IPS-18a (cell line): ENCODE measurements around the gene C4orf50.
"Not testable (repeated sequence)": the region's sequence is repeated elsewhere in the genome, so short reads cannot be mapped to it uniquely, and the experiment has no call there.

ENCODE experiments used
- H3K27ac ChIP-seq: one replicate; pipeline ENCODE4 v1.5.1; 2013; ENCODE audit warnings: low read length
- H3K27me3 ChIP-seq: one replicate; pipeline ENCODE4 v1.6.1; 2013; ENCODE audit warnings: mild to moderate bottlenecking, low read length; ENCODE audit not compliant: control insufficient read depth, insufficient read depth
- H3K36me3 ChIP-seq: one replicate; pipeline ENCODE4 v1.6.1; 2013; ENCODE audit warnings: low read depth, low read length; ENCODE audit not compliant: control insufficient read depth
- H3K4me1 ChIP-seq: one replicate; pipeline ENCODE4 v1.6.1; 2013; ENCODE audit warnings: low read depth, low read length; ENCODE audit not compliant: control insufficient read depth
- H3K4me3 ChIP-seq: one replicate; pipeline ENCODE4 v1.5.1; 2013; ENCODE audit warnings: low read length
- H3K9ac ChIP-seq: one replicate; pipeline ENCODE4 v1.6.1; 2013; ENCODE audit warnings: mild to moderate bottlenecking, low read length, moderate library complexity
- H3K9me3 ChIP-seq: one replicate; pipeline ENCODE4 v1.6.1; 2013; ENCODE audit warnings: low read depth, low read length; ENCODE audit not compliant: control insufficient read depth

Gene C4orf50

GRCh38 chr4:5874811-5875449, 143.3 kb downstream of the C4orf50 start:
- H3K9me3 ChIP-seq = no peaks in the 10 kb centered on the region
- no peak overlapping the region for H3K9ac ChIP-seq
- H3K36me3 ChIP-seq = peaks cover 5% of the 10 kb centered on the region
- H3K4me3 ChIP-seq = no peak overlapping the region
- H3K27me3 ChIP-seq = no peaks in the 10 kb centered on the region
- H3K27ac ChIP-seq = no peak overlapping the region
- peaks cover 11% of the 10 kb centered on the region for H3K4me1 ChIP-seq

GRCh38 chr4:5870701-5871100, 147.5 kb downstream of the C4orf50 start:
- peaks cover 5% of the 10 kb centered on the region for H3K36me3 ChIP-seq
- H3K4me1 ChIP-seq = peaks cover 11% of the 10 kb centered on the region
- H3K27me3 ChIP-seq = no peaks in the 10 kb centered on the region
- no peak overlapping the region for H3K4me3 ChIP-seq
- H3K9me3 ChIP-seq = no peaks in the 10 kb centered on the region
- no peak overlapping the region for H3K9ac ChIP-seq
- H3K27ac ChIP-seq = no peak overlapping the region

GRCh38 chr4:5869966-5870619, 148.1 kb downstream of the C4orf50 start:
- peaks cover 5% of the 10 kb centered on the region for H3K36me3 ChIP-seq
- H3K27ac ChIP-seq = no peak overlapping the region
- H3K27me3 ChIP-seq = no peaks in the 10 kb centered on the region
- H3K9ac ChIP-seq = no peak overlapping the region
- H3K9me3 ChIP-seq = no peaks in the 10 kb centered on the region
- no peak overlapping the region for H3K4me3 ChIP-seq
- peaks cover 7% of the 10 kb centered on the region for H3K4me1 ChIP-seq

GRCh38 chr4:5867866-5868265, 150.4 kb downstream of the C4orf50 start:
- Histone ChIP-seq H3K27ac (no peak overlapping the region), H3K4me1 (peaks cover 6% of the 10 kb centered on the region)

GRCh38 chr4:5866841-5867813, 151.1 kb downstream of the C4orf50 start:
- no peak overlapping the region for H3K27ac ChIP-seq
- H3K4me3 ChIP-seq = no peak overlapping the region
- H3K4me1 ChIP-seq = peaks cover 6% of the 10 kb centered on the region
- H3K27me3 ChIP-seq = no peaks in the 10 kb centered on the region
- peaks cover 5% of the 10 kb centered on the region for H3K36me3 ChIP-seq
- no peak overlapping the region for H3K9ac ChIP-seq
- H3K9me3 ChIP-seq = no peaks in the 10 kb centered on the region

More at GRCh38 chr4:5867866-5868265, 150.4 kb downstream of the C4orf50 start:
- Histone ChIP-seq H3K4me3 (no peak overlapping the region), H3K27me3 (no peaks in the 10 kb centered on the region), H3K36me3 (peaks cover 5% of the 10 kb centered on the region), H3K9me3 (no peaks in the 10 kb centered on the region), H3K9ac (no peak overlapping the region)

- no peak overlapping the region for H3K9ac ChIP-seq
- no peak overlapping the region for H3K27ac ChIP-seq
- peaks cover 6% of the 10 kb centered on the region for H3K36me3 ChIP-seq
- H3K27me3 ChIP-seq = no peaks in the 10 kb centered on the region
- H3K4me1 ChIP-seq = peaks cover 6% of the 10 kb centered on the region
- no peaks in the 10 kb centered on the region for H3K9me3 ChIP-seq
- no peak overlapping the region for H3K4me3 ChIP-seq
Observed at GRCh38 chr4:5865896-5866599, 152.2 kb downstream of the C4orf50 start.

GRCh38 chr4:5863461-5864113, 154.6 kb downstream of the C4orf50 start:
- H3K27ac ChIP-seq = no peak overlapping the region
- H3K9ac ChIP-seq = no peak overlapping the region
- no peaks in the 10 kb centered on the region for H3K27me3 ChIP-seq

GRCh38 chr4:5858020-5858769, 160.0 kb downstream of the C4orf50 start:
- Histone ChIP-seq H3K4me3 (no peak overlapping the region), H3K9ac (no peak overlapping the region), H3K36me3 (peaks cover 26% of the 10 kb centered on the region), H3K4me1 (peaks cover under 1% of the 10 kb centered on the region), H3K9me3 (no peaks in the 10 kb centered on the region), H3K27me3 (no peaks in the 10 kb centered on the region), H3K27ac (no peak overlapping the region)

More at GRCh38 chr4:5863461-5864113, 154.6 kb downstream of the C4orf50 start:
- H3K36me3 ChIP-seq = peaks cover 12% of the 10 kb centered on the region
- peaks cover 6% of the 10 kb centered on the region for H3K4me1 ChIP-seq
- no peak overlapping the region for H3K4me3 ChIP-seq
- no peaks in the 10 kb centered on the region for H3K9me3 ChIP-seq

- Histone ChIP-seq H3K4me1 (no peaks in the 10 kb centered on the region), H3K36me3 (peaks cover 29% of the 10 kb centered on the region), H3K27me3 (no peaks in the 10 kb centered on the region), H3K4me3 (no peak overlapping the region), H3K9ac (no peak overlapping the region), H3K9me3 (no peaks in the 10 kb centered on the region), H3K27ac (no peak overlapping the region)
Observed at GRCh38 chr4:5857199-5857598, 161.0 kb downstream of the C4orf50 start.

- H3K9ac ChIP-seq, H3K9me3 ChIP-seq, H3K4me1 ChIP-seq, H3K4me3 ChIP-seq, H3K27me3 ChIP-seq, H3K27ac ChIP-seq: not testable (repeated sequence)
- peaks cover 32% of the 10 kb centered on the region for H3K36me3 ChIP-seq
Observed at GRCh38 chr4:5856362-5856761, 161.9 kb downstream of the C4orf50 start.
